ENCODE results near the gene ARHGEF11.

ARHGEF11 gene

GRCh38 chr1:157032303-157032702 lies 13.2 kb downstream of the ARHGEF11 start:
- no peak for TF ChIP-seq CTCF (IDR thresholded peaks at IDR 0.05; ENCODE audit: low read depth, low read length, missing control alignments)
- in situ Hi-C loops (cut with HindIII; ENCODE audit: low pct_ligation_motif_present, low sequenced_read_pairs), result no loop called here

DNA sequence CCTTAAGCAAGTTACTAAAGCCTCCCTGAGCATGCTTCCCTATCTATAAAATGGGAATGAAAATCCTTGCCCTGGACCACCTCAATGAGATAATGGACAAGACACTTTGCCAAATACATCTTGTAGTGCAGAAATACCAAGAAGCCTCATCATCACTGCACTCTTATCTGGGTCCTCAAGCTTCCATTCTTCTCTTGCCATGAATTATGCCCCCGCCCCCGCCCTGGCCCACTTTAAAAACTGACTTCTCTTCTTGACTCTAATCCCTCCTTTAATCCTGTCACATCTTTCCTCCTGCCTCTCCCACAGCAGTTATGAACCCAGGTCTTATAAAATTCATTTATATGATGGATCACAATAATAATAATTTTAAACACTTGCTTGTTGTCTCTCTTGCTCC lies 14.8 kb downstream of the ARHGEF11 start:
- Histone ChIP-seq H3K4me3 (ENCODE audit: low read depth, low read length) (no peak overlapping the region), H3K36me3 (replicated peaks) (no peaks in the 10 kb centered on the region), H3K27ac (no peak overlapping the region), H3K27me3 (replicated peaks) (no peaks in the 10 kb centered on the region)
- DNase-seq, result no peak
- no peak for TF ChIP-seq CTCF (IDR thresholded peaks at IDR 0.05; ENCODE audit: low read depth, low read length, missing control alignments)
- in situ Hi-C loops (cut with HindIII; ENCODE audit: low pct_ligation_motif_present, low sequenced_read_pairs), result no loop called here

More at GRCh38 chr1:157032303-157032702, 13.2 kb downstream of the ARHGEF11 start:
- H3K27ac ChIP-seq, result no peak overlapping the region
- no peaks in the 10 kb centered on the region for H3K27me3 ChIP-seq (replicated peaks)
- H3K4me3 ChIP-seq (ENCODE audit: low read depth, low read length), result no peak overlapping the region
- no peaks in the 10 kb centered on the region for H3K36me3 ChIP-seq (replicated peaks)
- no peak for DNase-seq

DNA sequence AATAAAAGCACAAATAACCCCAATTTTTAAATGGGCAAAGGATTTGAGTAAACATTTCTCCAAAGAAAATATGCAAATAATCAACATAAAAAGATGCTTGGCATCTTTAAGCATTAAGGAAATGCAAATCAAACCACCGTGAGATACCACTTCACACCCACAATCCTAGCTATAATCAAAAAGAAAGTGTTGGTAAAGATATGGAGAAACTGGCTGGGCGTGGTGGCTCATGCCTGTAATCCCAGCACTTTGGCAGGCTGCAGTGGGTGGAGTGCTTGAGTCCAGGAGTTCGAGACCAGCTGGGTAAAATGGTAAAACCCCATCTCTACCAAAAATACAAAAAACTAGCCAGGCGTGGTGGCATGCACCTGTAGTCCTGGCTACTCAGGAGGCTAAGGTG lies 16.9 kb downstream of the ARHGEF11 start:
- Histone ChIP-seq H3K27ac (no peak overlapping the region), H3K4me3 (ENCODE audit: low read depth, low read length) (no peak overlapping the region), H3K27me3 (replicated peaks) (no peaks in the 10 kb centered on the region), H3K36me3 (replicated peaks) (no peaks in the 10 kb centered on the region)
- in situ Hi-C loops (cut with HindIII; ENCODE audit: low pct_ligation_motif_present, low sequenced_read_pairs), result no loop called here
- no peak for DNase-seq
- TF ChIP-seq CTCF (IDR thresholded peaks at IDR 0.05; ENCODE audit: low read depth, low read length, missing control alignments), result no peak

DNA sequence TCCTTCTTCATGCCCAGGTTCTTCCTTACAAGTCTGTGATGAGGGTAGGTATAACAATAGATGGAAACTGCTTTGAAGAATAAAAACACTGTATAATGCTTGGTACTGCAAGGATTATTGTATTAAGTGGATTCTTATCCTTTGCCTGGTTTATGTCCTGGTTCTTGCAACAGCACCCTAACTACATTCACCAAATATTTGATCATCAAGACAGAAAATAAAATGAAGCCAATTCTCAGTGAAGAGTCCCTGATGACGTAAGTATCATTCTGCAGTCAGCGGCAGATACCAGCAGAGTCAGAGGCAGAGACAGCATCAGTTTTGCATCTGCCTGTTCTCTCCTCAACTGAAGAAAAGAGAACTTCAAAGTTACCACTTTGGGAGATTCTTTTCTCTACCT lies 19.7 kb downstream of the ARHGEF11 start:
- Histone ChIP-seq H3K27me3 (replicated peaks) (no peaks in the 10 kb centered on the region), H3K36me3 (replicated peaks) (no peaks in the 10 kb centered on the region), H3K4me3 (ENCODE audit: low read depth, low read length) (no peak overlapping the region), H3K27ac (no peak overlapping the region)
- no peak for DNase-seq
- in situ Hi-C loops (cut with HindIII; ENCODE audit: low pct_ligation_motif_present, low sequenced_read_pairs), result no loop called here
- TF ChIP-seq CTCF (IDR thresholded peaks at IDR 0.05; ENCODE audit: low read depth, low read length, missing control alignments), result no peak

DNA sequence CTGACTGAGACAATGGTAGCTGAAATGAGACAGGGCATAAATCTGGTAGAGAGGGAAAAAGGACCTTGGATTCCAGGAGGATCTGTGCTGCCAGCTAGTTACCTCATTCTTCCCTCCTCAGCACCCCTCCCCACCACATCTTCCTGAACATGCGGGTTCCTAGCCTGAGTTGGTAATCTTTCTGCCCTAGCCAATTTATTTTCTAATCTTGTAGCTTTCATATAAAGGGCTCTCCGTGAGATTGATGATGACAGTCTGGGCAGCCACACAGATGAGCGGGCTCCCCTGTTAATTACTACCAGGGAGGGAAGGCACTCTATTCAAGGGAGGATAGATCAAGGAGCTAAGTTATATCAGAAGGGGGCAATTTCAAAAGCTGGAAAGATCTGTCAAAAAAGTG lies 20.2 kb downstream of the ARHGEF11 start:
- no peaks in the 10 kb centered on the region for H3K27me3 ChIP-seq (replicated peaks)
- no peaks in the 10 kb centered on the region for H3K36me3 ChIP-seq (replicated peaks)
- DNase-seq, result no peak
- no peak overlapping the region for H3K4me3 ChIP-seq (ENCODE audit: low read depth, low read length)
- H3K27ac ChIP-seq, result no peak overlapping the region
- TF ChIP-seq CTCF (IDR thresholded peaks at IDR 0.05; ENCODE audit: low read depth, low read length, missing control alignments), result no peak
- in situ Hi-C loops (cut with HindIII; ENCODE audit: low pct_ligation_motif_present, low sequenced_read_pairs), result no loop called here

DNA sequence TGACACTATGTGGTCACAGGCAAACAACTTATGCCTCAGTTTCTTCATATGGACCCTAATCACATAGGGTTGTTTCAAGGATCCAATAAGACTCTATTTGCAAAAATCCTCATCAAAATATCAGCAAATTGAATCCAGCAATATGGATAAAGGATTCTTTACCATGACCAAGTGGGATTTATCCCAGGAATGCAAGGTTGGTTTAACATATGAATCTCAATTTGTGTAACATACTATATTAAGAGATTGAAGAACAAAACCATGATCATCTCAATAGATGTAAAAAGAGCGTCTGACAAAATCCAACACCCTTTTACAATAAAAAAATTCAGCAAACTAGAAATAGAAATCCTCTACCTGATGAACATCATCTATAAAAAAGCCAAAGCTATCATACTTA lies 23.9 kb downstream of the ARHGEF11 start:
- no peak for DNase-seq
- in situ Hi-C loops (cut with HindIII; ENCODE audit: low pct_ligation_motif_present, low sequenced_read_pairs), result no loop called here
- no peak overlapping the region for H3K27ac ChIP-seq
- no peaks in the 10 kb centered on the region for H3K27me3 ChIP-seq (replicated peaks)
- no peaks in the 10 kb centered on the region for H3K36me3 ChIP-seq (replicated peaks)
- no peak overlapping the region for H3K4me3 ChIP-seq (ENCODE audit: low read depth, low read length)
- TF ChIP-seq CTCF (IDR thresholded peaks at IDR 0.05; ENCODE audit: low read depth, low read length, missing control alignments), result no peak

All from brain microvascular endothelial cell (primary cell).